SK-N-MC (cell line): ENCODE results near the gene PRAC1.

Experiments used
- EZH2 ChIP-seq: fragments of 200-600 bp; sonication (generic); IDR thresholded peaks from one replicate; pipeline ENCODE4 v1.6.1; 2017; ENCODE audit warnings: antibody characterized with exemption
- FOXP2 ChIP-seq: optimal IDR thresholded peaks from 2 replicates; pipeline ENCODE3; 2011; ENCODE audit warnings: mild to moderate bottlenecking, moderate library complexity; ENCODE audit not compliant: insufficient read depth; ENCODE audit errors: extremely low read length, control extremely low read depth
- POLR2AphosphoS5 ChIP-seq: IDR thresholded peaks from 2 replicates; pipeline ENCODE4 v1.6.1; 2012; ENCODE audit warnings: mild to moderate bottlenecking, low read depth, low read length, borderline replicate concordance

DNA sequence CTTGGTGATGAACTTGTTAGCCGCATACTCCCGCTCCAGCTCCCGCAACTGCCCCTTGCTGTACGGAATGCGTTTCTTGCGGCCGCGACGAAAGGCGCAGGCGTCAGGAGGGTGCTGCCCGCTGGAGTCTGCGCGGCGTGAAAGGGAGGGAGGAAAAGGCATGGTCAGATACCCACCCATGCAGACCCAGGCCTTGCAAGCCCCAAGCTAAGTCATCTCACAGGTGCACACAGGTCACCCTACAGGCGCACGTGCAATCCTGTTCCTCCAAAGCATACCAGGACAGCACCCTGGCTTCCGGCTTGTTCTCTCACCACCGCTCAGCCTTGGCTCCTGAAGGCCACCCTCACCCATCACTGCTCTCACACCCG lies 4.6 kb upstream of the PRAC1 start:
- TF ChIP-seq POLR2AphosphoS5 (no peak), EZH2 (no peak), FOXP2 (no peak)
